Measurements from ENCODE around the gene MAMDC4.
A peak's percentile ranks its signal among the peaks of the same experiment; 100 is the strongest.

Gene MAMDC4

DNA sequence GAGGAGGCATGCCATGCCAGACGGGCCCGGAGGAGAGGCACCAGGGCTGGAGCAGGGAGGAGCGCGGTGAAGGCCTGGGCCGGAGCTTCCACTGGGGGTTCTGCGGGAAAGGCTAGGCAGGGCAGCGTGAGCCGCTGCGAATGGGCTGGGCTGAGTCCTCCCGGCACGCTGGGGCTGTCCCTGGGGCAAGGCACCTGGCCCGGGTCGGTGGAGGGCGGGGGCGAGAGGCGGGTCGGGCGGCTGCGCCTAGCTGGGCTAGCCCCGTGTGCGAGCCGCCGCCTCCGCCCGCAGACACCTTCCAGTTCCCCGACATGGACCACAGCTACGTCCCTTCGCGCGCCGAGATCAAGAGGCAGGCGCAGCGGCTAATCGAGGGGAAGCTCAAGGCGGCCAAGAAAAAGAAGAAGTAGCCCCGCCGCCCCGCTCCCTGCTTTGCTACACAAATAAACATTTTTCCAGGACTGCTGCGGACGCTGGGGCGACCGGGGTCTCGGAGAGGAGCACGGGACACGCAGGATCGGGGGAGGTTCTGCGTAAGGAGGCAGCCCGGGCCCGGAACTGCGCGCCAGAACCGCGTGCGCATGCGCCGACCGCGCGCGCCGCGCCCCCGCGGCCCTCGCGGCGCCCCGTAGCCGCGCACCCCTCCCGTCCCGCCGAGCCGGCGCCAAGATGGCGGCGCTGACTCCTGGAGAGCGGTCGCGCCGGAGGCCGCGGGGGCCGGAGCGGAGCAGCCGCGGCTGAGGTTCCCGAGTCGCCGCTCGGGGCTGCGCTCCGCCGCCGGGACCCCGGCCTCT, 44.7 kb upstream of the MAMDC4 start, which contains the start of gene RABL6:
RABL6 (plus strand) TSS at position 668 of the 794 bp plus-strand sequence. CDS start 249 bp downstream, outside the sequence.
- Histone ChIP-seq H4K20me1 (peaks cover 17 to 68% (median 43%) of the 10 kb centered on the region in 11 experiments; a peak in 20 of 22 replicates), H3K4me2 (peak within 1 kb of the TSS; percentile 82 to 99 (median 96)), H3K4me3 (peak within 1 kb of the TSS; percentile 76 to 100 (median 100)), H3K4me1 (peaks cover 40 to 56% (median 49%) of the 10 kb centered on the region in 10 experiments), H3K9ac (peak within 1 kb of the TSS; percentile 84 to 99 (median 98)), H3K36me3 (peaks cover 14 to 67% (median 52%) of the 10 kb centered on the region in 11 experiments), H3K27ac (peak within 1 kb of the TSS; percentile 69 to 98 (median 95)), H3K9me3 (replicated peaks in 1 of 11) (no peaks in the 10 kb centered on the region), H3K27me3 (no peaks in the 10 kb centered on the region)
- TF ChIP-seq Cebpa-rat (IDR thresholded peaks at IDR 0.05), result no peak

GRCh38 chr9:136808075-136808805, 43.9 kb upstream of the MAMDC4 start:
- H3K36me3 ChIP-seq, result peaks cover 21 to 75% (median 60%) of the 10 kb centered on the region in 11 experiments
- 0 out of 22 replicates have a peak, but pooled peaks of 1 of the 11 experiments have one; percentile 10 for TF ChIP-seq Cebpa-rat (IDR thresholded peaks at IDR 0.05)
- H3K27ac ChIP-seq, result peak overlapping the region; percentile 69 to 98 (median 95)
- H3K9ac ChIP-seq, result peak overlapping the region; percentile 84 to 99 (median 98)
- no peaks in the 10 kb centered on the region for H3K27me3 ChIP-seq
- H3K4me1 ChIP-seq, result peaks cover 44 to 63% (median 52%) of the 10 kb centered on the region in 10 experiments
- H3K4me3 ChIP-seq, result peak overlapping the region; percentile 76 to 100 (median 100)
- peak overlapping the region; percentile 82 to 99 (median 95) for H3K4me2 ChIP-seq
- peaks cover 25 to 76% (median 51%) of the 10 kb centered on the region in 11 experiments; a peak in 20 of 22 replicates for H4K20me1 ChIP-seq
- H3K9me3 ChIP-seq (replicated peaks in 1 of 11), result no peaks in the 10 kb centered on the region

DNA sequence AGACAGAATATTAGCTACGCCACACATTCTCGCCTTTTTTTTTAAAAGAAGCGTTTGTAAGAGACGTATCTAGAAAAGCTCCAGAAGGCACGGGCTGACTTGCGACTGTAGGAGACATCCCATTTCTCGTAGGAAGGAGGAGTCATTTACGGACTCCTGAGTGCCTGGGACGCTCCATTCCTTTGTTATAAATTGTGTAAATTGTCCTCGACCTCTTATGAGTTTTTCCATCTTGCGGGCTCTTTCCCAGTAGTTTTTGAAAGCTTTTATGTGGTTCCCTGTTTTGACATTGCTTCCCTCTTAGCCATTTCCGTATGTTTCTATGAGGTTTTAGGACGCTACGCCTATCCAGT, 43.4 kb upstream of the MAMDC4 start:
- peak overlapping the region; percentile 69 to 98 (median 95) for H3K27ac ChIP-seq
- peak overlapping the region; percentile 82 to 99 (median 95) for H3K4me2 ChIP-seq
- TF ChIP-seq Cebpa-rat (IDR thresholded peaks at IDR 0.05), result no peak
- peaks cover 26 to 81% (median 56%) of the 10 kb centered on the region in 11 experiments; a peak in 20 of 22 replicates for H4K20me1 ChIP-seq
- peak overlapping the region; percentile 76 to 100 (median 100) for H3K4me3 ChIP-seq
- no peaks in the 10 kb centered on the region for H3K27me3 ChIP-seq
- H3K4me1 ChIP-seq, result peaks cover 44 to 64% (median 52%) of the 10 kb centered on the region in 10 experiments
- peaks cover 25 to 76% (median 65%) of the 10 kb centered on the region in 11 experiments for H3K36me3 ChIP-seq
- H3K9me3 ChIP-seq (replicated peaks in 1 of 11), result no peaks in the 10 kb centered on the region
- H3K9ac ChIP-seq, result peak overlapping the region; percentile 84 to 99 (median 98)

DNA sequence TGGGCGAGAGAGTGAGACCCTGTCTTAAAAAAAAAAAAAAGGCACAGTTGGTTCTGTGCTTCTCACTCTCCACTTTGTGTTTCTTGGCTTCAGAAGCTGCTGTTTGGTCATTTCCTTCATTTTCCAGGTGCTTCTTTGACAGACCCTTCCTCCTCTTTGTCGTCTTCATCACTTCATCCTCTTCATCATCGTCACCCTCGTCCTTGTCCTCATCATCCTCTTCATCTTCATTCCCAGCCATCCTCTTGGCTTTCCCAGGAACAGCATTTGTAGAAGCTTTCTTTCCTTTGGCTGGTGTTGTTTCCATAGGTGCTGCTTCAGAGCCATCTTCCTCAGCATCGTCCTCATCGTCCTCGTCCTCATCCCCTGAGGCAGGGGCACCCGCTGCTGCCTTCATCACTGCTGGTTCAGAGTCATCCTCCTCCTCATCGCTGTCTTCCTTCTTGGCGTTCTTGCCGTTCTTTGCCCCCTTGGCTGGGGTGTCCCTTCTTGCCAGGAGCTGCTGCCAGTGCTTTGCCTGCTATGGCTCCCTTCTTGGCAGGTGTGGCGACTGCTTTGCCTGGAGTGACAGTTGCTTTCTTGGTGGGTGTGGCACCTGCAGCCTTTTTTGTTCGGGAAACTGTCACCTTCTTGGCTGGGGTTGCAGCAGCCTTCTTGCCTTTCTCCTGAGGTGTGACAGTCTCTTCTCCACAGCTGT, 37.3 kb upstream of the MAMDC4 start:
- no peak for TF ChIP-seq Cebpa-rat (IDR thresholded peaks at IDR 0.05)
- Histone ChIP-seq H3K4me3 (no peak overlapping the region), H3K4me1 (peaks cover 13 to 44% (median 27%) of the 10 kb centered on the region in 10 experiments), H3K27me3 (no peaks in the 10 kb centered on the region), H4K20me1 (peaks cover 36 to 98% (median 82%) of the 10 kb centered on the region in 11 experiments; a peak in 21 of 22 replicates), H3K9me3 (replicated peaks in 1 of 11) (no peaks in the 10 kb centered on the region), H3K27ac (no peak overlapping the region), H3K4me2 (no peak overlapping the region; a peak in 1 of 22 replicates), H3K36me3 (peaks cover 50 to 98% (median 87%) of the 10 kb centered on the region in 11 experiments), H3K9ac (peak overlapping the region in 4 of 11 experiments; percentile 3 to 36 (median 5); a peak in 2 of 22 replicates)

DNA sequence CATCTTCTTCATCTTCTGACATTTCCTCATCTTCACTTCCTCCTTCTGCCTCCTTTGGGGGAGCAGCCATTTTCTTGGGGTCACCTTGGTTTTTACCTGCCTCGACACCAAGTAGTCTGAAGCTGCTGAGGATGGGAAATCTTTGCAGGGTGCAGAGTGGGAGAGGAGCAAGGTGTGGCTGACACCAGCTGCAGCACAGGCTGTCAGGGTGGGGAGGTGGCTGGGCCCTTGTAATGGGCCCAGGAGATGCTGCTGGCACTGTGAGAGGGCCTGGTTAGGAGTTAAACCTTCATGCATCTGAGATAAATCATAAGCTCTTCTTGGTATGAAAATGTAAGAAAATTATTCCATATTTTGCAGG, 36.7 kb upstream of the MAMDC4 start:
- peaks cover 7 to 39% (median 22%) of the 10 kb centered on the region in 10 experiments for H3K4me1 ChIP-seq
- H3K4me2 ChIP-seq, result no peak overlapping the region
- H3K9me3 ChIP-seq (replicated peaks in 1 of 11), result no peaks in the 10 kb centered on the region
- H3K9ac ChIP-seq, result peak overlapping the region in 3 of 11 experiments; percentile 5 to 36 (median 5); a peak in 1 of 22 replicates
- no peak for TF ChIP-seq Cebpa-rat (IDR thresholded peaks at IDR 0.05)
- H3K4me3 ChIP-seq, result no peak overlapping the region
- H3K27me3 ChIP-seq, result no peaks in the 10 kb centered on the region
- no peak overlapping the region for H3K27ac ChIP-seq
- peaks cover 30 to 98% (median 81%) of the 10 kb centered on the region in 11 experiments; a peak in 21 of 22 replicates for H4K20me1 ChIP-seq
- H3K36me3 ChIP-seq, result peaks cover 46 to 98% (median 84%) of the 10 kb centered on the region in 11 experiments

GRCh38 chr9:136820971-136821825, 30.9 kb upstream of the MAMDC4 start:
- Histone ChIP-seq H3K9ac (no peak overlapping the region), H3K4me3 (no peak overlapping the region), H3K27me3 (no peaks in the 10 kb centered on the region), H4K20me1 (peaks cover 21 to 94% (median 74%) of the 10 kb centered on the region in 11 experiments; a peak in 21 of 22 replicates), H3K36me3 (peaks cover 44 to 94% (median 77%) of the 10 kb centered on the region in 11 experiments), H3K9me3 (replicated peaks in 1 of 11) (no peaks in the 10 kb centered on the region), H3K27ac (no peak overlapping the region), H3K4me1 (no peaks in the 10 kb centered on the region), H3K4me2 (no peak overlapping the region)
- no peak for TF ChIP-seq Cebpa-rat (IDR thresholded peaks at IDR 0.05)

GRCh38 chr9:136821826-136822544, 30.2 kb upstream of the MAMDC4 start:
- Histone ChIP-seq H3K9ac (no peak overlapping the region), H3K4me2 (no peak overlapping the region), H3K9me3 (replicated peaks in 1 of 11) (no peaks in the 10 kb centered on the region), H3K36me3 (peaks cover 51 to 94% (median 78%) of the 10 kb centered on the region in 11 experiments), H3K27ac (no peak overlapping the region), H3K4me1 (no peaks in the 10 kb centered on the region), H4K20me1 (peaks cover 21 to 94% (median 81%) of the 10 kb centered on the region in 11 experiments; a peak in 21 of 22 replicates), H3K27me3 (no peaks in the 10 kb centered on the region), H3K4me3 (no peak overlapping the region)
- TF ChIP-seq Cebpa-rat (IDR thresholded peaks at IDR 0.05), result no peak

Measured in BLaER1 treated with 17β-estradiol and CSF1 and Interleukin-3, amounts not matched to agents 10 nM and 100 nM (cell line).